CD4-positive, alpha-beta T cell treated with Interleukin-2 at 100 ng/mL for 4 hours (primary cell): ENCODE results near the gene AKAP8.
"Not testable (repeated sequence)": the region's sequence is repeated elsewhere in the genome, so short reads cannot be mapped to it uniquely, and the experiment has no call there.

ENCODE experiments used
- DNase-seq: peaks from one replicate; pipeline ENCODE4 v3.0.0-alpha.2; 2020; ENCODE audit warnings: low spot score

The AKAP8 gene

DNA sequence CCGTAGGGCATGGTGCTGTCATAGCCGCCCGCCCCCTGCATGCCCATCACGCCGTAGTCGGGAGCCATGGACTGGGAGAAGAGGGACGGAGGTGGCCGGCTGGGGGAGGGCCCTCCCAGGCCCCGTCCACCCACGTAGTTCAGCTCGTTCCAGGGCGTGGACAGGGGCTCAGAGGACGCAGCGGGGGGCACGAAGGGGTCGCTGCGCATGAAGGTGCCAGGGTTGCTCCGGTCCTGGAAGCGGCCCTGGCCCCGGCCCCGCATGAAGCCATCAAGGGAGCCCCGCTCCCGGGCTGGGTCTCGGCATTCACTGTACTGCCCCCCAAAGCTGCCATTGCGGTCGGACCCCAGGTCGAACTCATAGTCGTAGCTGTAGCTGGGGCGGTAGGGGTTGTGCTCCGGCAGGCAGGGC is 6.7 kb downstream of the AKAP8 start:
- DNase-seq: no peak

DNA sequence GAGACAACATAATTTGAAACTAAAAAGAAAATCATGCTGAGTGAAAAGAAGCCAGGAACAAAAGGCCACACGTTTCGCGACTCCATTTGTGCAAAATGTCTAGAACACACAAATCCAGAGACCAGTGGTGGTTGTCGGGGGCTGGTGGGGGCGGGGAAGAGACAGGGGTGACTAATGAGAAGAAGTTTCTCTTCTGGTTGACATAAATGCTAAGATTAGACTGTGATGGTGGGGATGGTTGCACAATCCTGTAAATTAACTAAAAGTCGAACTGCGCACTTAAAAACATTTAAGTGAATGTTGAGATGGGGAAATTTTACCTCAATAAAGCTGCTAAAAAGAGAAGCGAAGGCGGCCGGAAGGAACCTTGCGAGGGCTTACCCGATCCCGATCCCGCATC is 7.1 kb downstream of the AKAP8 start:
- DNase-seq: no peak

GRCh38 chr19:15371786-15372380 is 7.7 kb downstream of the AKAP8 start:
- DNase-seq: no peak

GRCh38 chr19:15371119-15371518 is 8.5 kb downstream of the AKAP8 start:
- no peak for DNase-seq

GRCh38 chr19:15369594-15369891 is 10.0 kb downstream of the AKAP8 start:
- no peak for DNase-seq

GRCh38 chr19:15368798-15369593 is 10.6 kb downstream of the AKAP8 start:
- DNase-seq: no peak

GRCh38 chr19:15368051-15368632 is 11.4 kb downstream of the AKAP8 start:
- DNase-seq: no peak

GRCh38 chr19:15367439-15367838 is 12.1 kb downstream of the AKAP8 start:
- DNase-seq: no peak

GRCh38 chr19:15365264-15365663 is 14.3 kb downstream of the AKAP8 start:
- no peak for DNase-seq

DNA sequence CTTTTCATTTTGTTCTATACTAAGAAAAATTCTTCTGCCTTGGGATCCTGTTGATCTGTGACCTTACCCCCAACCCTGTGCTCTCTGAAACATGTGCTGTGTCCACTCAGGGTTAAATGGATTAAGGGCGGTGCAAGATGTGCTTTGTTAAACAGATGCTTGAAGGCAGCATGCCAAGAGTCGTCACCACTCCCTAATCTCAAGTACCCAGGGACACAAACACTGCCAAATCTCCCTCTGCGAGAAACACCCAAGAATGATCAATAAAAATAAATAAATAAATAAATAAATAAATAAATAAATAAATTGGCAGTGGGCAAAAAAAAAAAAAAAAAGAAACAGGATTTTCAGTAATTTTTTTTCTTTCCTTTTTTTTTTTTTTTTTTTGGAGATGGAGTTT is 15.8 kb downstream of the AKAP8 start:
- DNase-seq: not testable (repeated sequence)

DNA sequence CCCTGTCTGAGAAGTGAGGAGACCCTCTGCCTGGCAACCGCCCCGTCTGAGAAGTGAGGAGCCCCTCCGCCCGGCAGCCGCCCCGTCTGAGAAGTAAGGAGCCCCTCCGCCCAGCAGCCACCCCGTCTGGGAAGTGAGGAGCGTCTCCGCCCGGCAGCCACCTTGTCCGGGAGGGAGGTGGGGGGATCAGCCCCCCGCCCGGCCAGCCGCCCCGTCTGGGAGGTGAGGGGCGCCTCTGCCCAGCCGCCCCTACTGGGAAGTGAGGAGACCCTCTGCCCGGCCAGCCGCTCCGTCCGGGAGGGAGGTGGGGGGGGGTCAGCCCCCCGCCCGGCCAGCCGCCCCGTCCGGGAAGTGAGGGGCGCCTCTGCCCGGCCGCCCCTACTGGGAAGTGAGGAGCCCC is 16.5 kb downstream of the AKAP8 start:
- DNase-seq: not testable (repeated sequence)

DNA sequence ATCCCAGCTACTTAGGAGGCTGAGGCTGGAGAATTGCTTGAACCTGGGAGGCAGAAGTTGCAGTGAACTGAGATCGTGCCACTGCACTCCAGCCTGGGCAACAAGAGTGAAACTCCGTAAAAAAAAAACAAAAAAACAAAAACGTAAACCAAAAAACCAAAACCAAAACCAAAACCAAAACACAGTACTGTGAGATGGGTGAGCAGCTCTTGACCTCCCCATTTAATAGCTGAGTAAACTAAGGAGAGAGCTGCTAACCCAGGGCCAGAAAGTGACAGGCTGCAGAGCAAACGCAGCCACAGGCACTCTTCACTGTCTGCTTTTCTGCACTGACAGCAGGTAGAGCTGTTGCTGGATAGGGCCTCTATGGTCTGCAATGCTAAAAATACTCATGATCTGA is 19.6 kb downstream of the AKAP8 start:
- DNase-seq: not testable (repeated sequence)

DNA sequence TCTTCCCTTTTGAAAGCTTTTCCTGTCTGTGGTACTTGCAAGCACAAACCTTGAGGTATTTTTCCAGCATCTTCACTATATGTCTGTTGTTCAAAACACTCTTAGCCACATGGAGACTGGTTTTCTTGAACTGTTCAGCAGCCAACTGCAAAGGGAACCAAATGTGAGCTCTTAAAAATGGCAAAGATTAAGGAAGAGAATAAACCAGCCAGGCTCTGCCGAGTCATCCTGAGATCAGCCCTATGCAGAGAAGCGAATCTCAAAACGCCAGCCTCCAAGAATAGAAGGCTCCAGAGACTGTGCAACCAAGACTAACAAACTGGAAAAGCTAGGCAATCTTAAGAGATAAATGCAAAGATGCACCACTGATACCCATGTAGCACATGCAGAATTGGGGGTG is 20.7 kb downstream of the AKAP8 start:
- DNase-seq: no peak

GRCh38 chr19:15357906-15358305 is 21.7 kb downstream of the AKAP8 start:
- no peak for DNase-seq

DNA sequence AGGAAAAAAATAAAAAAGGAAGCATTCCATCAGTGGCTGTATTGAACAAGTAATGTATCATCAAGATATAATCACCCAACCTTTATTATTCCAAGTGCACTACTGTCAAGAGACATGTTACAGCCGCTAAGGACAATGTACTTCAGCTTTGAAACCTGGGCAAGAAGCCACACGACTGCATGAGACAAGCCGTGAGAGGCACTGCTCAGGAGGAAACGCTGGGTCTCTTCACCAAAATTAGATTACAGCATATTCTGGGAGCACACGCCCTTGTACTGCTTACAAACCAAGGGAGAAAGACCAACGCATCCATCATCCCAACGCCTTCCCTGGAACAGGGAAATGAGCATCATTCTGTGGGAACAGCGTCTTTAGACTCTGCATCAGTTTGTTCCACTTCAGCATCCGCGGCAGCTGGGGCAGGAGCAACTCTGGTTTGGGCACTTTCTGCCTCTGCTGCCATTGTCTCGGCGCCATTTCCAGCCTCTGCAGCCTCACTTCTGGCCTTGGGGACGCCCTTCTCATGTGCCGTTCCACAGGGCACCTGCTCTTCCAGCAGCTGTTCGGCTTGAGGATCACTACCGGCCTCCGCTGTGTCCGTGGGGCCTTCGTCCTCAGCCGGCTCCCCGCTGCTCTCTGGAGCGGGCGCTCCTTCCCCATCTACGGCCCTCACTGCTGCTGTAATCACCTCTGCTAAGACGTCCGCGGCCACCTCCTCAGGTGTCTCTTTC is 24.9 kb downstream of the AKAP8 start:
- DNase-seq: no peak

DNA sequence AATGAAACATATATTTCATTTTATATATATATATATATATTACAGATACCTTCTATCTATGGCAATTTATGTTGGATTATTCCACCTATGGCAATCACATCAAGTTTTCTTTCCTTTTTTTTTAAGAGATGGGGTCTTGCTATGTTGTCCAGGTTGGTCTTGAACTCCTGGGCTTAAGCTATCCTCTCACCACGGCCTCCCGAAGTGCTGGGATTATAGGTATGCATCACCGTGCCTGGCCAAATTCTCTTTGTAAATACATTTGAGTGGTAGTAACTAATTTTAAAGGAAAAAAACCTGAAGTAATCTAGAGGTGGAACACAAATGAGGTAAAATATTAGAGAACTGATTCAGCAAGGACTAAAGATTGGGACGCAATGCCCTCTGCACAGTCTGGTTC is 25.7 kb downstream of the AKAP8 start:
- DNase-seq: no peak

DNA sequence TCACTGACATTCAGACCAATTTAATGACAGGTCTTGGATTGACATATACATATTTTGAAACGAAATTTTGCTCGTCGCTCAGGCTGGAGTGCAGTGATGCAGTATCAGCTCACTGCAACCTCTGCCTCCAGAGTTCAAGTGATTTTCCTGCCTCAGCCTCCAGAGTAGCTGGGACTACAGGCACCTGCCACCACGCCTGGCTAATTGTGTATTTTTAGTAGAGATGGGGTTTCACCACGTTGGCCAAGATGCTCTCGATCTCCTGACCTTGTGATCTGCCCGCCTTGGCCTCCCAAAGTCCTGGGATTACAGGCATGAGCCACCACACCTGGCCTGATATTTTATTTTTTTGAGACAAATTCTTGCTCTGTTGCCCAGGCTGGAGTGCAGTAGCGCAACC is 27.1 kb downstream of the AKAP8 start:
- not testable (repeated sequence) for DNase-seq

DNA sequence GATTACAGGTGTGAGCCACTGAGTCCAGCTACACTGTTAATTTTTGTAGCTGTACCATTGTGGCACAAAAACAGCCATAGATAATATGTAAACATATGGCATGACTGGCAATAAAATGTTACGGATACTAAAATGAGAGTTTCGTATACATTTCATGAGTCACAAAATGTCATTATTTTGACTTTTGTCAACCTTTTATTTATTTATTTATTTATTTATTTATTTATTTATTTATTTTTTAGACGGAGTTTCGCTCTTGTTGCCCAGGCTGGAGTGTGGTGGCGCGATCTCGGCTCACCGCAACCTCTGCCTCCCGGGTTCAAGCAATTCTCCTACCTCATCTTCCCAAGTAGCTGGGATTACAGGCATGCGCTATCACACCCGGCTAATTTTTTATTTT is 38.3 kb downstream of the AKAP8 start:
- DNase-seq: not testable (repeated sequence)

GRCh38 chr19:15340086-15340485 is 39.5 kb downstream of the AKAP8 start:
- DNase-seq: no peak

- no peak for DNase-seq
Observed at GRCh38 chr19:15337202-15337601, 42.4 kb downstream of the AKAP8 start.

DNA sequence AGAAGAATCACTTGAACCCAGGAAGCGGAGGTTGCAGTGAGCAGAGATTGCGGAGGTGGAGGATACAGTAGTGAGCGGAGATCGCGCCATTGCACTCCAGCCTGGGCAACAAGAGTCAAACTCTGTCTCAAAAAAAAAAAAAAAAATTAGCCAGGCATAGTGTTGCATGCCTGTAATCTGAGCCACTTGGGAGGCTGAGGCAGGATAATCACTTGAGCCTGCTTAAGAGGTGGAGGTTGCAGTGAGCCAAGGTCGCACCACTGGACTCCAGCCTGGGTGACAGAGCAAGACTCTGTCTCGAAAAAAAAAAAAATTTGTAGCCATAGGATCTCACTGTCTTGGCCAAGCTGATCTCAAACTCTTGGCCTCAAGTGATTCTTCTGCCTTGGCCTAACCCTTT is 43.6 kb downstream of the AKAP8 start:
- DNase-seq: not testable (repeated sequence)

DNA sequence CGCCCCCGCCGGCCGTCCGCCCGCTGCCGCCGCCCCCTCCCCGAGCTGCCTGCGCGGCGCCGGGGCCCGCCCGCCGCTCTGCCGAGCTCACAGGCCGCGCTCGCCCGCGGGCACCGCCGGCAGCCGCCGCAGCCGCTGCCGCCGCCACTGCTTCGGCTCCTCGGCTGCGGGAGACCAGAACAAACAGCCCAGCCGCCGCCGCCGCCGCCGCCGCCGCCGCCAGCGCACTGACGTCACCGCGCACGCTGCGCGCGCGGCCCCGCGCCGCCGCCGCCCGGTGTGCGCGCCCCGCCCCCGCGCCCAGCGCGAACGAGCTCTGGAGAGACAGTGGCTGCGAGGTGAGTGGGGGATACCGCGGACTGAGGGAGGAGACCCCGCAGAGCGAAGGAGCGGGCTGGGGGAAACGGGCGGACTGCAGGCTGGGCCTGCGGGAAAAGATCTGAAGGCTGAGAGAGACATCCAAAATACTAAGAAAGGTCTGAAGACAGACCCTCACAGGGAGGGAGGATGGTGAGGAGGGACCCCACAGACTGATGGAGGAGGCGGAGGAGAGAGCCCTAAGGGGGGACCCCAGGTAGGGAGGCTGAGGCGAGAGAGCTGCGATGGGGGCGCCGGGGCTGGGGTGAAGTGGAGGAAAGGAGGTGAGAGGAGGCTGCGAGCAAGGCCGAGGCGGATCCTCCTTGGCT is 47.1 kb downstream of the AKAP8 start, which contains the start of gene BRD4:
Gene BRD4 (minus strand): TSS at position 229 of the 686 bp plus-strand sequence. CDS start 59,440 bp downstream, outside the sequence.
- DNase-seq: peak; percentile 74
